WTC11 (cell line): ENCODE results near the gene RNF133.

ENCODE experiments used
- CREB1 ChIP-seq: sonication (generic); formaldehyde crosslinking; IDR thresholded peaks from 2 replicates; pipeline ENCODE4 v1.8.0; 2023; ENCODE audit warnings: mild to moderate bottlenecking, missing genetic modification reagents
- ELF4 ChIP-seq: sonication (generic); formaldehyde crosslinking; IDR thresholded peaks from 2 replicates; pipeline ENCODE4 v1.8.1; 2022; ENCODE audit warnings: low read depth, mild to moderate bottlenecking, moderate library complexity, missing genetic modification reagents
- ESRRA ChIP-seq: sonication (generic); formaldehyde crosslinking; IDR thresholded peaks from 2 replicates; pipeline ENCODE4 v1.8.1; 2022; ENCODE audit warnings: mild to moderate bottlenecking, missing genetic modification reagents, borderline replicate concordance
- JUN ChIP-seq: sonication (generic); formaldehyde crosslinking; IDR thresholded peaks from 2 replicates; pipeline ENCODE4 v1.8.0; 2023; ENCODE audit warnings: mild to moderate bottlenecking, missing genetic modification reagents
- MXD4 ChIP-seq: fragments of 250-450 bp; sonication (Bioruptor Pico); IDR thresholded peaks from 2 replicates; pipeline ENCODE4 v1.8.0; 2021; ENCODE audit warnings: mild to moderate bottlenecking, moderate library complexity, borderline replicate concordance
- MYBL2 ChIP-seq: sonication (generic); formaldehyde crosslinking; IDR thresholded peaks from 2 replicates; pipeline ENCODE4 v1.8.1; 2023; ENCODE audit warnings: mild to moderate bottlenecking, moderate library complexity, missing genetic modification reagents
- NFE2L1 ChIP-seq: sonication (generic); formaldehyde crosslinking; IDR thresholded peaks from 2 replicates; pipeline ENCODE4 v1.8.1; 2023; ENCODE audit warnings: missing genetic modification reagents
- SMAD3 ChIP-seq: sonication (generic); formaldehyde crosslinking; IDR thresholded peaks from 2 replicates; pipeline ENCODE4 v1.8.0; 2022; ENCODE audit warnings: missing genetic modification reagents, mild to moderate bottlenecking, borderline replicate concordance
- USF2 ChIP-seq: sonication (generic); formaldehyde crosslinking; IDR thresholded peaks from 2 replicates; pipeline ENCODE4 v1.8.1; 2023; ENCODE audit warnings: mild to moderate bottlenecking, missing genetic modification reagents, moderate library complexity
- TF ChIP-seq, protein P1 (sequence below): fragments of 250-450 bp; sonication (Bioruptor Pico); IDR thresholded peaks from 2 replicates; pipeline ENCODE4 v2.1.2; 2022; ENCODE audit warnings: mild to moderate bottlenecking, moderate library complexity
- TF ChIP-seq, protein P2 (sequence below): sonication (generic); formaldehyde crosslinking; IDR thresholded peaks from 2 replicates; pipeline ENCODE4 v1.8.1; 2022; ENCODE audit warnings: missing genetic modification reagents, borderline replicate concordance
- TF ChIP-seq, protein P3 (sequence below): fragments of 200-600 bp; IDR thresholded peaks from 2 replicates; pipeline ENCODE4 v1.8.0; 2022; ENCODE audit warnings: antibody characterized with exemption
- TF ChIP-seq, protein P4 (sequence below): sonication (generic); formaldehyde crosslinking; IDR thresholded peaks from 2 replicates; pipeline ENCODE4 v1.8.1; 2022; ENCODE audit warnings: mild to moderate bottlenecking, missing genetic modification reagents, moderate library complexity, borderline replicate concordance

GRCh38 chr7:122726881-122727280 is 28.0 kb upstream of the RNF133 start:
- TF ChIP-seq, protein P1, sequence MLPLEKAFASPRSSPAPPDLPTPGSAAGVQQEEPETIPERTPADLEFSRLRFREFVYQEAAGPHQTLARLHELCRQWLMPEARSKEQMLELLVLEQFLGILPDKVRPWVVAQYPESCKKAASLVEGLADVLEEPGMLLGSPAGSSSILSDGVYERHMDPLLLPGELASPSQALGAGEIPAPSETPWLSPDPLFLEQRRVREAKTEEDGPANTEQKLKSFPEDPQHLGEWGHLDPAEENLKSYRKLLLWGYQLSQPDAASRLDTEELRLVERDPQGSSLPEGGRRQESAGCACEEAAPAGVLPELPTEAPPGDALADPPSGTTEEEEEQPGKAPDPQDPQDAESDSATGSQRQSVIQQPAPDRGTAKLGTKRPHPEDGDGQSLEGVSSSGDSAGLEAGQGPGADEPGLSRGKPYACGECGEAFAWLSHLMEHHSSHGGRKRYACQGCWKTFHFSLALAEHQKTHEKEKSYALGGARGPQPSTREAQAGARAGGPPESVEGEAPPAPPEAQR (CRISPR knock-in tag), result no peak
- TF ChIP-seq, protein P2, sequence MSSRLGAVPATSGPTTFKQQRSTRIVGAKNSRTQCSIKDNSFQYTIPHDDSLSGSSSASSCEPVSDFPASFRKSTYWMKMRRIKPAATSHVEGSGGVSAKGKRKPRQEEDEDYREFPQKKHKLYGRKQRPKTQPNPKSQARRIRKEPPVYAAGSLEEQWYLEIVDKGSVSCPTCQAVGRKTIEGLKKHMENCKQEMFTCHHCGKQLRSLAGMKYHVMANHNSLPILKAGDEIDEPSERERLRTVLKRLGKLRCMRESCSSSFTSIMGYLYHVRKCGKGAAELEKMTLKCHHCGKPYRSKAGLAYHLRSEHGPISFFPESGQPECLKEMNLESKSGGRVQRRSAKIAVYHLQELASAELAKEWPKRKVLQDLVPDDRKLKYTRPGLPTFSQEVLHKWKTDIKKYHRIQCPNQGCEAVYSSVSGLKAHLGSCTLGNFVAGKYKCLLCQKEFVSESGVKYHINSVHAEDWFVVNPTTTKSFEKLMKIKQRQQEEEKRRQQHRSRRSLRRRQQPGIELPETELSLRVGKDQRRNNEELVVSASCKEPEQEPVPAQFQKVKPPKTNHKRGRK (CRISPR knock-in tag), result no peak
- TF ChIP-seq, protein P3, sequence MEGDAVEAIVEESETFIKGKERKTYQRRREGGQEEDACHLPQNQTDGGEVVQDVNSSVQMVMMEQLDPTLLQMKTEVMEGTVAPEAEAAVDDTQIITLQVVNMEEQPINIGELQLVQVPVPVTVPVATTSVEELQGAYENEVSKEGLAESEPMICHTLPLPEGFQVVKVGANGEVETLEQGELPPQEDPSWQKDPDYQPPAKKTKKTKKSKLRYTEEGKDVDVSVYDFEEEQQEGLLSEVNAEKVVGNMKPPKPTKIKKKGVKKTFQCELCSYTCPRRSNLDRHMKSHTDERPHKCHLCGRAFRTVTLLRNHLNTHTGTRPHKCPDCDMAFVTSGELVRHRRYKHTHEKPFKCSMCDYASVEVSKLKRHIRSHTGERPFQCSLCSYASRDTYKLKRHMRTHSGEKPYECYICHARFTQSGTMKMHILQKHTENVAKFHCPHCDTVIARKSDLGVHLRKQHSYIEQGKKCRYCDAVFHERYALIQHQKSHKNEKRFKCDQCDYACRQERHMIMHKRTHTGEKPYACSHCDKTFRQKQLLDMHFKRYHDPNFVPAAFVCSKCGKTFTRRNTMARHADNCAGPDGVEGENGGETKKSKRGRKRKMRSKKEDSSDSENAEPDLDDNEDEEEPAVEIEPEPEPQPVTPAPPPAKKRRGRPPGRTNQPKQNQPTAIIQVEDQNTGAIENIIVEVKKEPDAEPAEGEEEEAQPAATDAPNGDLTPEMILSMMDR, result no peak
- no peak for TF ChIP-seq USF2 (CRISPR knock-in tag)
- no peak for TF ChIP-seq ESRRA (CRISPR knock-in tag)
- TF ChIP-seq, protein P4, sequence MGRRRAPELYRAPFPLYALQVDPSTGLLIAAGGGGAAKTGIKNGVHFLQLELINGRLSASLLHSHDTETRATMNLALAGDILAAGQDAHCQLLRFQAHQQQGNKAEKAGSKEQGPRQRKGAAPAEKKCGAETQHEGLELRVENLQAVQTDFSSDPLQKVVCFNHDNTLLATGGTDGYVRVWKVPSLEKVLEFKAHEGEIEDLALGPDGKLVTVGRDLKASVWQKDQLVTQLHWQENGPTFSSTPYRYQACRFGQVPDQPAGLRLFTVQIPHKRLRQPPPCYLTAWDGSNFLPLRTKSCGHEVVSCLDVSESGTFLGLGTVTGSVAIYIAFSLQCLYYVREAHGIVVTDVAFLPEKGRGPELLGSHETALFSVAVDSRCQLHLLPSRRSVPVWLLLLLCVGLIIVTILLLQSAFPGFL (CRISPR knock-in tag), result no peak
- no peak for TF ChIP-seq ELF4 (CRISPR knock-in tag)
- TF ChIP-seq NFE2L1 (CRISPR knock-in tag), result no peak
- TF ChIP-seq MYBL2 (CRISPR knock-in tag), result no peak
- TF ChIP-seq SMAD3, result no peak
- TF ChIP-seq CREB1 (CRISPR knock-in tag), result no peak
- no peak for TF ChIP-seq MXD4 (CRISPR knock-in tag)
- TF ChIP-seq JUN, result no peak
